GM12878 (cell line): ENCODE results near the gene POLG. TPM values are rescaled to one million over a fixed set of nuclear protein-coding genes. Genes with fewer than 3 reads are reported as not detected.
A peak's percentile ranks its signal among the peaks of the same experiment; 100 is the strongest.

Experiments used
- BMI1 ChIP-seq: fragments of 450-650 bp; IDR thresholded peaks from 2 replicates; pipeline ENCODE4 v1.6.1; 2016; ENCODE audit warnings: mild to moderate bottlenecking, moderate library complexity, borderline replicate concordance
- CEBPB ChIP-seq, 2 experiments: fragments of 150-350 bp in 1 of 2; IDR thresholded peaks; 2 replicates each; pipeline ENCODE4 v1.6.1; 2012 to 2014; ENCODE audit warnings: low read depth in 2 of 2, low read length in 2 of 2, borderline replicate concordance in 1 of 2, inconsistent platforms in 1 of 2
- FOXK2 ChIP-seq: fragments of 450-650 bp; IDR thresholded peaks from 2 replicates; pipeline ENCODE4 v1.6.1; 2017; ENCODE audit warnings: mild to moderate bottlenecking, moderate library complexity
- HDAC2 ChIP-seq: fragments of 200-600 bp; sonication (generic); IDR thresholded peaks from 2 replicates; pipeline ENCODE4 v1.6.1; 2017
- HDAC6 ChIP-seq: fragments of 200-600 bp; sonication (generic); IDR thresholded peaks from one replicate; pipeline ENCODE4 v1.8.0; 2017; ENCODE audit warnings: antibody characterized with exemption; ENCODE audit not compliant: unreplicated experiment
- KAT2A ChIP-seq: conservative IDR thresholded peaks from 2 replicates; pipeline ENCODE4 v1.6.1; 2011; ENCODE audit warnings: low read depth, low read length; ENCODE audit not compliant: control insufficient read depth
- MXI1 ChIP-seq: fragments of 150-350 bp; IDR thresholded peaks from 2 replicates; pipeline ENCODE4 v1.6.1; 2011; ENCODE audit warnings: low read depth, mild to moderate bottlenecking, inconsistent platforms, low read length, improper control_type of control experiment
- MYC ChIP-seq: IDR thresholded peaks from 2 replicates; pipeline ENCODE4 v1.6.1; 2011; ENCODE audit warnings: mild to moderate bottlenecking, low read length, moderate library complexity, inconsistent platforms; ENCODE audit not compliant: insufficient read depth, insufficient replicate concordance, insufficient read length, severe bottlenecking
- NRF1 ChIP-seq: conservative IDR thresholded peaks from 2 replicates; pipeline ENCODE4 v1.6.1; 2011; ENCODE audit warnings: mild to moderate bottlenecking, low read depth, low read length, improper control_type of control experiment
- RBBP5 ChIP-seq: fragments of 200-600 bp; sonication (generic); conservative IDR thresholded peaks from 2 replicates; pipeline ENCODE4 v1.6.1; 2016
- RCOR1 ChIP-seq: conservative IDR thresholded peaks from 2 replicates; pipeline ENCODE4 v1.6.1; 2012; ENCODE audit warnings: low read depth, low read length, improper control_type of control experiment
- SMARCA5 ChIP-seq: fragments of 450-650 bp; IDR thresholded peaks from 2 replicates; pipeline ENCODE4 v1.6.1; 2017; ENCODE audit warnings: mild to moderate bottlenecking
- STAT1 ChIP-seq: fragments of 450-650 bp; conservative IDR thresholded peaks from 2 replicates; pipeline ENCODE4 v1.6.1; 2014; ENCODE audit warnings: antibody characterized with exemption, mild to moderate bottlenecking
- SUZ12 ChIP-seq: fragments of 200-600 bp; sonication (generic); IDR thresholded peaks from one replicate; pipeline ENCODE4 v1.6.1; 2018; ENCODE audit warnings: antibody characterized with exemption, mild to moderate bottlenecking; ENCODE audit not compliant: unreplicated experiment
- TBL1XR1 ChIP-seq: IDR thresholded peaks from 2 replicates; pipeline ENCODE4 v1.6.1; 2012; ENCODE audit warnings: low read depth, low read length, improper control_type of control experiment
- USF2 ChIP-seq: IDR thresholded peaks from 2 replicates; pipeline ENCODE4 v1.6.1; 2011; ENCODE audit warnings: low read depth, low read length, improper control_type of control experiment, borderline replicate concordance
- YBX1 ChIP-seq: fragments of 450-650 bp; IDR thresholded peaks from 2 replicates; pipeline ENCODE4 v1.6.1; 2016; ENCODE audit warnings: antibody characterized with exemption
- YY1 ChIP-seq: IDR thresholded peaks from 2 replicates; pipeline ENCODE4 v1.6.1; 2011; ENCODE audit warnings: low read depth, mild to moderate bottlenecking, low read length
- ZNF622 ChIP-seq: fragments of 450-650 bp; IDR thresholded peaks from 2 replicates; pipeline ENCODE4 v1.6.1; 2017; ENCODE audit warnings: mild to moderate bottlenecking, inconsistent platforms
- ZNF687 ChIP-seq: fragments of 450-650 bp; IDR thresholded peaks from 2 replicates; pipeline ENCODE4 v1.6.1; 2017; ENCODE audit warnings: mild to moderate bottlenecking, moderate library complexity
- polyA plus RNA-seq, 11 experiments: library from polyadenylated mRNA; depleted of rRNA in 4 of 11; unstranded in 6 of 11; stranded (reverse) in 5 of 11; fragments of >200 nt; fragmentation: Nextera tagmentation in 4 of 11; fragmentation: Illumina TruSeq in 1 of 11; extraction: Ambion mirVana in 4 of 11; extraction: Trizol in 1 of 11; gene quantifications; 1 replicate in 1 of 11; 2 replicates in 10 of 11; pipeline versions ENCODE4 v1.2.1 to v1.2.3, GENCODE V29; 2011 to 2016; ENCODE audit warnings: inconsistent platforms in 2 of 11, missing spikeins in 2 of 11, low read depth in 1 of 11
- total RNA-seq, 4 experiments: library from RNA; depleted of rRNA in 3 of 4; stranded (reverse); fragments of >200 nt in 3 of 4; fragmentation: Illumina TruSeq in 1 of 4; extraction: Trizol in 1 of 4; gene quantifications; 2 replicates each; pipeline versions ENCODE4 v1.2.1 to v1.2.3, GENCODE V29; 2013 to 2021
- TF ChIP-seq, protein P1 (sequence below): fragments of 450-650 bp; conservative IDR thresholded peaks from 2 replicates; pipeline ENCODE4 v1.6.1; 2017; ENCODE audit warnings: mild to moderate bottlenecking, moderate library complexity
- TF ChIP-seq, protein P2 (sequence below): fragments of 150-350 bp; IDR thresholded peaks from 2 replicates; pipeline ENCODE4 v1.6.1; 2014; ENCODE audit warnings: mild to moderate bottlenecking, low read depth, low read length

The POLG gene
- total and polyA plus RNA-seq, 10 of the 15 experiments (the other 5 are each of a cell fraction or from before 2014, with no cell fraction given): 14.8 to 71.1 (median 33.0) TPM

- TF ChIP-seq, protein P1, sequence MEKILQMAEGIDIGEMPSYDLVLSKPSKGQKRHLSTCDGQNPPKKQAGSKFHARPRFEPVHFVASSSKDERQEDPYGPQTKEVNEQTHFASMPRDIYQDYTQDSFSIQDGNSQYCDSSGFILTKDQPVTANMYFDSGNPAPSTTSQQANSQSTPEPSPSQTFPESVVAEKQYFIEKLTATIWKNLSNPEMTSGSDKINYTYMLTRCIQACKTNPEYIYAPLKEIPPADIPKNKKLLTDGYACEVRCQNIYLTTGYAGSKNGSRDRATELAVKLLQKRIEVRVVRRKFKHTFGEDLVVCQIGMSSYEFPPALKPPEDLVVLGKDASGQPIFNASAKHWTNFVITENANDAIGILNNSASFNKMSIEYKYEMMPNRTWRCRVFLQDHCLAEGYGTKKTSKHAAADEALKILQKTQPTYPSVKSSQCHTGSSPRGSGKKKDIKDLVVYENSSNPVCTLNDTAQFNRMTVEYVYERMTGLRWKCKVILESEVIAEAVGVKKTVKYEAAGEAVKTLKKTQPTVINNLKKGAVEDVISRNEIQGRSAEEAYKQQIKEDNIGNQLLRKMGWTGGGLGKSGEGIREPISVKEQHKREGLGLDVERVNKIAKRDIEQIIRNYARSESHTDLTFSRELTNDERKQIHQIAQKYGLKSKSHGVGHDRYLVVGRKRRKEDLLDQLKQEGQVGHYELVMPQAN: no peak
- TF ChIP-seq RCOR1 (no peak), RBBP5 (no peak), YY1 (no peak; the same call in 1 of the 2 replicates), HDAC2 (no peak), ZNF687 (no peak), NRF1 (no peak), YBX1 (no peak), SMARCA5 (no peak), CEBPB (IDR thresholded peaks at IDR 0.05; ENCODE audit: borderline replicate concordance in 1 of 2, low read depth in 2 of 2, low read length in 2 of 2) (no peak), ZNF622 (no peak), HDAC6 (no peak), MXI1 (no peak), BMI1 (no peak), KAT2A (no peak), MYC (no peak), STAT1 (peak; percentile 78; the same call in 1 of the 2 replicates), TBL1XR1 (no peak), FOXK2 (no peak), SUZ12 (no peak), USF2 (no peak)
- TF ChIP-seq, protein P2, sequence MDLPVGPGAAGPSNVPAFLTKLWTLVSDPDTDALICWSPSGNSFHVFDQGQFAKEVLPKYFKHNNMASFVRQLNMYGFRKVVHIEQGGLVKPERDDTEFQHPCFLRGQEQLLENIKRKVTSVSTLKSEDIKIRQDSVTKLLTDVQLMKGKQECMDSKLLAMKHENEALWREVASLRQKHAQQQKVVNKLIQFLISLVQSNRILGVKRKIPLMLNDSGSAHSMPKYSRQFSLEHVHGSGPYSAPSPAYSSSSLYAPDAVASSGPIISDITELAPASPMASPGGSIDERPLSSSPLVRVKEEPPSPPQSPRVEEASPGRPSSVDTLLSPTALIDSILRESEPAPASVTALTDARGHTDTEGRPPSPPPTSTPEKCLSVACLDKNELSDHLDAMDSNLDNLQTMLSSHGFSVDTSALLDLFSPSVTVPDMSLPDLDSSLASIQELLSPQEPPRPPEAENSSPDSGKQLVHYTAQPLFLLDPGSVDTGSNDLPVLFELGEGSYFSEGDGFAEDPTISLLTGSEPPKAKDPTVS: no peak
Observed at GRCh38 chr15:89358755-89359439, 24.3 kb upstream of the POLG start (continued).
